ENCODE measurements around the gene ZNF749. TPM values are rescaled to one million over a fixed set of nuclear protein-coding genes. Genes with fewer than 3 reads are reported as not detected.

Gene ZNF749
- total RNA-seq, 4 donors from 2014 or later, result 8.3 to 15.5 (median 13.5) TPM

DNA sequence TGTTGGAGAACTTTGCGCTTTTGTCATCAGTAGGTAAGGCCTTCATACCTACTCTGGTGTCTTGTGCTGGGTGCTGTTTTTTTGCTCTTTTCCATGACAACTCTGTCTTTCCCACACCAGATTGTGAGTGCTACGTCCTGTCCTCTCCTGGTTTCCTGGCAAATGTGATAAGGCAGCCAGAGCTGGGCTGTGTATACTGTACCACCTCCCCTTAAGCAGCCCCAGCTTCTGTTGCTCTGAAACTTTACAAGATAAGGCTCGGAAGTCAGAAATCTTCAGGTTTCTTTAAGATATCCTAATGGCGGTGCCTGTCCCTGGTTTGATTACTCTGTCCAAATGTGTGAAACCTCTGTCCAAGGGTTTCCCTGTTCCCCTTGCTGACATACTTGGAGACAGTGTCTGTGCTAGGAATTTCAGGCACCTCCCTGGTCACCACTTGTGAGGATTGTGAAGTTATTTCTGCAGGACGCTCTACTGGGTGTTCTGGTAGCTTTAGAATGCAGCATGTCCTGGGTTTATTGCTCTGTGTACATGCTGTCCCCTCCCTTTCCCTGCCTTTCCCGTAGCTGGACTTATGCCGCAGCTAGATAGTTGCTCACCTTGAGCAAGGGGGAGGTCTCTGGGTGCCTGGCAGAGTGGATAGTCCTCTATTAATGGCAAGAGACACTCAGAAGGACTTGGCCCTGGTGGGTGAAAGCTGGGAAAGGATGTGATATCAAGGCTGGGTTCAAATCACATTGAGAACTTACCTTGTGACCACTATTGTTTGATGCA, 7.0 kb downstream of the ZNF749 start:
- no peak for DNase-seq (ENCODE audit: low spot score in 2 of 2)
- WGBS, result 84% methylated on average over 7 of the region's 7 CpGs
- TF ChIP-seq EP300 (IDR thresholded peaks at IDR 0.05), result no peak
- TF ChIP-seq, protein P1, sequence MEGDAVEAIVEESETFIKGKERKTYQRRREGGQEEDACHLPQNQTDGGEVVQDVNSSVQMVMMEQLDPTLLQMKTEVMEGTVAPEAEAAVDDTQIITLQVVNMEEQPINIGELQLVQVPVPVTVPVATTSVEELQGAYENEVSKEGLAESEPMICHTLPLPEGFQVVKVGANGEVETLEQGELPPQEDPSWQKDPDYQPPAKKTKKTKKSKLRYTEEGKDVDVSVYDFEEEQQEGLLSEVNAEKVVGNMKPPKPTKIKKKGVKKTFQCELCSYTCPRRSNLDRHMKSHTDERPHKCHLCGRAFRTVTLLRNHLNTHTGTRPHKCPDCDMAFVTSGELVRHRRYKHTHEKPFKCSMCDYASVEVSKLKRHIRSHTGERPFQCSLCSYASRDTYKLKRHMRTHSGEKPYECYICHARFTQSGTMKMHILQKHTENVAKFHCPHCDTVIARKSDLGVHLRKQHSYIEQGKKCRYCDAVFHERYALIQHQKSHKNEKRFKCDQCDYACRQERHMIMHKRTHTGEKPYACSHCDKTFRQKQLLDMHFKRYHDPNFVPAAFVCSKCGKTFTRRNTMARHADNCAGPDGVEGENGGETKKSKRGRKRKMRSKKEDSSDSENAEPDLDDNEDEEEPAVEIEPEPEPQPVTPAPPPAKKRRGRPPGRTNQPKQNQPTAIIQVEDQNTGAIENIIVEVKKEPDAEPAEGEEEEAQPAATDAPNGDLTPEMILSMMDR (IDR thresholded peaks at IDR 0.05), result no peak
- no peak for TF ChIP-seq POLR2A (IDR thresholded peaks at IDR 0.05)
- no peak for TF ChIP-seq POLR2AphosphoS5 (IDR thresholded peaks at IDR 0.05)
- Histone ChIP-seq H3K36me3 (peaks cover 52% of the 10 kb centered on the region), H3K9me3 (peaks cover 26% of the 10 kb centered on the region), H3K4me3 (no peak overlapping the region), H3K4me1 (no peaks in the 10 kb centered on the region), H3K27ac (no peak overlapping the region), H3K27me3 (no peaks in the 10 kb centered on the region)

DNA sequence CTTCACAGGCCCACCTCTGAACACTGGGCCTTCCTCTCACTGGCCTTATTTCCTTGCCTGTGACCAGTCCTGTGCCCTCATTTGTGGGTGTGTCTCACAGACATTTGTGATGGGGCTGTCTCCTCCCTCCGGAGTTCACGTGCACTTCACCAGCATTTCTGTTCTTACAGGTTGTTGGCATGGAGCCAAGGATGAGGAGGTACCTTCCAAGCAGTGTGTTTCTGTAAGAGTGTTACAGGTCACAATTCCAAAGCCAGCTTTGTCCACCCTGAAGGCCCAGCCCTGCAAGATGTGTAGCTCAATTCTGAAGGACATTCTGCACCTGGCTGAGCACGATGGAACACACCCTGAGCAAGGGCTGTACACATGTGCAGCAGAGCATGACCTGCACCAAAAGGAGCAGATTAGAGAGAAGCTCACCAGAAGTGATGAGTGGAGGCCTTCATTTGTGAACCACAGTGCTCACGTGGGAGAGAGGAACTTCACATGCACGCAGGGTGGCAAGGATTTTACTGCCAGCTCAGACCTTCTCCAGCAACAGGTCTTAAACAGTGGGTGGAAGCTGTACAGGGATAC, 8.1 kb downstream of the ZNF749 start:
- no peaks in the 10 kb centered on the region for H3K4me1 ChIP-seq
- DNase-seq (ENCODE audit: low spot score in 2 of 2), result no peak
- no peaks in the 10 kb centered on the region for H3K27me3 ChIP-seq
- no peak overlapping the region for H3K4me3 ChIP-seq
- H3K36me3 ChIP-seq, result peaks cover 49% of the 10 kb centered on the region
- TF ChIP-seq EP300 (IDR thresholded peaks at IDR 0.05) (no peak), POLR2A (IDR thresholded peaks at IDR 0.05) (no peak), POLR2AphosphoS5 (IDR thresholded peaks at IDR 0.05) (no peak)
- TF ChIP-seq, protein P1 (IDR thresholded peaks at IDR 0.05), result no peak
- peaks cover 29% of the 10 kb centered on the region for H3K9me3 ChIP-seq
- no peak overlapping the region for H3K27ac ChIP-seq
- 77% methylated on average over 5 of the region's 5 CpGs for WGBS

DNA sequence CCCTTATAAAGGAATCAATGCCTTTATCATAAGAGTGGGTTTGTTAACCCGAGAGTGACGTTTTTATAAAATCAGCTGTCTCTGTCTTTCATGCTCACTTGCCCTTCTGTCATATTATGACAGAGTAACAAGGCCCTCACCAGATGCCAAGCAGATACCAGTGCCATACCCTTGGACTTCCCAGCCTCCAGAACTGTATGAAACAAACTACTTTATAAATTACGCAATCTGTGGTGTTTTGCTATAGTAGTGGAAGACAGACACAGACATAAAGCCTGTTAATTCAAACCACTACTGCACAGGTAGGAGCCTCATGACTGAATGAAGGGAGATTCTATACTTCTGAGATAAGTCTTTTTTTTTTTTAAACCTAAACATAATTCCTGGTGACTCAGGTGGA, 17.2 kb downstream of the ZNF749 start:
- H3K4me3 ChIP-seq, result no peak overlapping the region
- TF ChIP-seq POLR2A (IDR thresholded peaks at IDR 0.05), result no peak
- no peak for TF ChIP-seq EP300 (IDR thresholded peaks at IDR 0.05)
- TF ChIP-seq, protein P1 (IDR thresholded peaks at IDR 0.05), result no peak
- TF ChIP-seq POLR2AphosphoS5 (IDR thresholded peaks at IDR 0.05), result no peak
- no peaks in the 10 kb centered on the region for H3K4me1 ChIP-seq
- H3K36me3 ChIP-seq, result no peaks in the 10 kb centered on the region
- WGBS, result 97% methylated on average over 3 of the region's 3 CpGs
- DNase-seq (ENCODE audit: low spot score in 2 of 2), result no peak
- H3K27me3 ChIP-seq, result no peaks in the 10 kb centered on the region
- H3K27ac ChIP-seq, result no peak overlapping the region
- H3K9me3 ChIP-seq, result peaks cover 32% of the 10 kb centered on the region

DNA sequence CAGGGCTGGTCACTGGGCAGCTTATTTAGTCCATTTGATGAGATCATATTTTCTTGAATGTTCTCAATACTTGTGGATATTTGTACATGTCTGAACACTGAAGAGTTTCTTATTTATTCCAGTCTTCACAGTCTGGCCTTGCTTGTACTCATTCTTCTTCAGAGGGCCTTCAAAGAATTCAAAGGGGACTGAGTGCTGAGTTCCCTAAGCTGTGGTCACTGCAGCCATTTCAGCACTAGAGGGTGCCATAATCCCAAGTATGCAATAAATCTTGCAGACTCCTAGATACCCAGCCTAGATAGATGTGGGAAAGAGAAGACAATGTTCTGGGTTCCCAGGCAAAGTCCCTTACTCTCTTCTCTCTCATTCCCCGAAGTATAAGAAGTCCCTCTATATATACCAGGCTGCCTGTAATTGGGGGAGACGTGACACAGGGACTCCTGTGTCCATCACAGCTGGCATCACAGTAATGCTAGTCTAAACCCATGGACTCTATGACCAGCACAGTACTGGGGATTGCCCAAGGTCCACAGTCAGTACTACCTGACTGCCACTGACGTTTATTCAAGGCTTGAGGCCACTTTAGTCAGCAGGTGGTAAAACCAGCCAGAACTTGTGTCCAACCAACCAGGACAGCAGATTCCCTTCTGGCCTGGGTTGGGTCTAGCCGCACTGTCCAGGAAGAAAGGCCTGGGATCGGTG, 30.7 kb downstream of the ZNF749 start:
- Histone ChIP-seq H3K9me3 (peaks cover 60% of the 10 kb centered on the region), H3K4me3 (no peak overlapping the region), H3K36me3 (peaks cover 11% of the 10 kb centered on the region), H3K27ac (no peak overlapping the region), H3K27me3 (no peaks in the 10 kb centered on the region), H3K4me1 (no peaks in the 10 kb centered on the region)
- 84% methylated on average over 4 of the region's 5 CpGs for WGBS
- no peak for DNase-seq (ENCODE audit: low spot score in 2 of 2)
- no peak for TF ChIP-seq POLR2A (IDR thresholded peaks at IDR 0.05)
- TF ChIP-seq POLR2AphosphoS5 (IDR thresholded peaks at IDR 0.05), result no peak
- no peak for TF ChIP-seq EP300 (IDR thresholded peaks at IDR 0.05)

DNA sequence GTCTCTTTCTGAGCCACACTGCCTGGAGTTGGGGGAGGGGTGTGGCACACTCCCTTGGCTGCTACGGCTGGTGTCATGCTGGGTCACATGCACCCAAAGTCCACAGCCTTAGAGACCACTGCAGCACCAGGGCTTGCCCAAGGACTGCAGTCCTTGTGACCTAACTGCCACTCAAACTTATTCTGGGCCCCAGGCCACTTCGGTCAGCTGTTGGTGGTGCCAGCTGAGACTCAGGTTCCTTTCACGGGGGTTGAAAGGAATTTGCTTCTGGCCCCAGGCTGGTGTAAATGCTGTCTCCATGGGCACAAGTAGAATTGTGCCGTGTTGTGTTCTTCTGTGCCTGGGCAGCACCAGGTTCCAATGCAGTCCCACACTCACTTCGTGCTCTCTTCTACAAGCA, 31.4 kb downstream of the ZNF749 start:
- no peaks in the 10 kb centered on the region for H3K4me1 ChIP-seq
- TF ChIP-seq POLR2AphosphoS5 (IDR thresholded peaks at IDR 0.05) (no peak), EP300 (IDR thresholded peaks at IDR 0.05) (no peak)
- TF ChIP-seq, protein P1 (IDR thresholded peaks at IDR 0.05), result no peak
- no peak overlapping the region for H3K27ac ChIP-seq
- H3K9me3 ChIP-seq, result peaks cover 59% of the 10 kb centered on the region
- 92% methylated on average over 5 of the region's 5 CpGs for WGBS
- no peak for DNase-seq (ENCODE audit: low spot score in 2 of 2)
- no peak overlapping the region for H3K4me3 ChIP-seq
- H3K36me3 ChIP-seq, result peaks cover 11% of the 10 kb centered on the region
- H3K27me3 ChIP-seq, result no peaks in the 10 kb centered on the region

Data from suprapubic skin (tissue), 4 donors.